Prostate gland (tissue), 2 donors: ENCODE measurements around the gene SPATS1. TPM values are rescaled to one million over a fixed set of nuclear protein-coding genes. Genes with fewer than 3 reads are reported as not detected.
A peak's percentile ranks its signal among the peaks of the same experiment; 100 is the strongest.

Experiments used
- DNase-seq: peaks from one replicate; pipeline ENCODE4 v3.0.0-alpha.2; 2019; ENCODE audit warnings: low spot score
- H3K27ac ChIP-seq, 2 donors: fragments of 200-600 bp; sonication (generic); 2 replicates each; pipeline ENCODE4 v1.5.1; 2017 to 2019
- H3K27me3 ChIP-seq: fragments of 200-600 bp; sonication (generic); replicated peaks from 2 replicates; pipeline ENCODE4 v1.5.1; 2019; ENCODE audit not compliant: insufficient read depth
- H3K36me3 ChIP-seq, 2 donors: fragments of 200-600 bp; sonication (generic); 1 replicate in 1 of 2; 2 replicates in 1 of 2; pipeline versions ENCODE4 v1.5.1 to v1.8.1; 2017 to 2019
- H3K4me1 ChIP-seq: fragments of 200-600 bp; sonication (generic); replicated peaks from 2 replicates; pipeline ENCODE4 v1.5.1; 2019
- H3K4me3 ChIP-seq, 2 donors: fragments of 200-600 bp; sonication (generic); 2 replicates each; pipeline ENCODE4 v1.5.1; 2017 to 2019
- H3K9me3 ChIP-seq: fragments of 200-600 bp; sonication (generic); 2 replicates; pipeline ENCODE4 v1.5.1; 2017
- CTCF ChIP-seq, 4 experiments: fragments of 200-600 bp in 2 of 4; fragments of 450-650 bp in 2 of 4; sonication (generic) in 2 of 4; IDR thresholded peaks; 1 replicate in 3 of 4; 2 replicates in 1 of 4; pipeline ENCODE4 v1.5.1; 2016 to 2019; ENCODE audit warnings: antibody characterized with exemption in 4 of 4, mild to moderate bottlenecking in 2 of 4, moderate library complexity in 2 of 4
- POLR2A ChIP-seq: fragments of 450-650 bp; IDR thresholded peaks from one replicate; pipeline ENCODE4 v1.6.1; 2016; ENCODE audit warnings: antibody characterized with exemption, mild to moderate bottlenecking
- POLR2AphosphoS5 ChIP-seq: sonication (generic); formaldehyde crosslinking; IDR thresholded peaks from one replicate; pipeline ENCODE4 v1.6.1; 2017; ENCODE audit warnings: antibody characterized with exemption
- WGBS: methylation state at CpG from one replicate; pipeline ENCODE4 v1.1.5; 2018; 5-methylcytosine and 5-hydroxymethylcytosine counted together
- intact Hi-C: fragments of 100-400 bp; cut with DNase I; formaldehyde crosslinking; loops from one replicate; pipeline ENCODE4 v1.14.2; 2022
- total RNA-seq, 2 donors: library from RNA; depleted of rRNA; stranded (reverse); fragments of >200 nt; gene quantifications; one replicate each; pipeline ENCODE4 v1.1.0, GENCODE V29; 2016

Gene SPATS1
- total RNA-seq, 2 donors from 2014 or later, result 2.0 TPM; not detected in 1

GRCh38 chr6:44301782-44302564, 40.5 kb upstream of the SPATS1 start:
- peaks cover 5 to 10% of the 10 kb centered on the region in 2 donors for H3K36me3 ChIP-seq

DNA sequence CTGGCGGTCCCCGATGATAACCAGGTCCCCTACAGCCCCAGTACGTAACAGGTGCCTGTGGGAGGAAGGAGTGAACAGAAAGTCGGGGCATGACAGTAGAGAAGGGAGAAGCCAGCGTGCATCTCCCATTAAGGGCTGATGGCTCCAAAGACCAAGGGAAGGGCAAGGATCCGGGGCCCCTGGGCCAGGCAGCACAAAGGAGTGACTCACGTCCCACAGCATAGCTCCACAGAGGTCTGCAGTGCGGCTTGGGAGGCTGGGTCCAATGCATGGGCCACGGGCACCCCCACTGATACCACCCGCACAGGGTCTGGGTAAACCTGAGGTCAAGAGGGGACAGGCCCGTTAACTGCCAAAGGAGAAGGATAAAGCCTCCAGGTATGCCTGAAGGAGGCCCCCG, 39.6 kb upstream of the SPATS1 start:
- H3K4me3 ChIP-seq, result no peak overlapping the region
- H3K4me1 ChIP-seq, result no peaks in the 10 kb centered on the region
- intact Hi-C loops, result no loop called here
- H3K27ac ChIP-seq, result no peak overlapping the region
- WGBS, result 95% methylated on average over 12 of the region's 12 CpGs
- DNase-seq, result no peak
- TF ChIP-seq CTCF (IDR thresholded peaks at IDR 0.05) (no peak), POLR2AphosphoS5 (no peak), POLR2A (no peak)
- H3K9me3 ChIP-seq, result no peaks in the 10 kb centered on the region
- no peaks in the 10 kb centered on the region for H3K27me3 ChIP-seq
- H3K36me3 ChIP-seq, result peaks cover 10 to 14% of the 10 kb centered on the region in 2 donors

More at GRCh38 chr6:44301782-44302564, 40.5 kb upstream of the SPATS1 start:
- Histone ChIP-seq H3K27me3 (peaks cover 2% of the 10 kb centered on the region), H3K9me3 (no peaks in the 10 kb centered on the region), H3K27ac (no peak overlapping the region), H3K4me3 (no peak overlapping the region), H3K4me1 (no peaks in the 10 kb centered on the region)
- 93% methylated on average over 14 of the region's 14 CpGs for WGBS
- no peak for DNase-seq
- TF ChIP-seq POLR2A (no peak), POLR2AphosphoS5 (no peak), CTCF (IDR thresholded peaks at IDR 0.05) (no peak)
- intact Hi-C loops, result no loop called here

DNA sequence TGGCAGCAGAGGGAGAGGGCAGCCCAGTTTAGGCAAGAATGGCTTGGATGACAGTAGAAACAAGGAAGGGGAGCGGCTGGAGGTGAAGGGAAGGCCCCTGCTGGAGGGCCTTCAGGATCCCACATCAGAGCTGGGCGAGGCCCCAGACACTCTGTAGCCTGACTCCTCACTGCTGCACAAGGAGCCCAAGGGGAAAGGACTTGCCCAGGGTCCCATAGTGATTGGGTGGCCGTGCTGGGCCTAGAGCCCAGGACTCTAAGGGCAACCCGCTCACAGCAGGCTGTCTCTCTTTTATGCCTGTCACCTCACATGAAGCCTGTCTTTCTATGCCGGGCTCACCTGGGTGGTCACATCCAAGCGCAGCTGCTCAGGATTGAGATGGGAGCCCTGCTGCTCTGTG, 38.6 kb upstream of the SPATS1 start:
- Histone ChIP-seq H3K27me3 (no peaks in the 10 kb centered on the region), H3K9me3 (no peaks in the 10 kb centered on the region), H3K36me3 (peaks cover 10 to 15% of the 10 kb centered on the region in 2 donors), H3K4me3 (no peak overlapping the region), H3K4me1 (no peaks in the 10 kb centered on the region), H3K27ac (no peak overlapping the region)
- intact Hi-C loops, result no loop called here
- TF ChIP-seq POLR2A (no peak), POLR2AphosphoS5 (no peak), CTCF (IDR thresholded peaks at IDR 0.05) (no peak)
- 98% methylated on average over 5 of the region's 6 CpGs for WGBS
- DNase-seq, result no peak

DNA sequence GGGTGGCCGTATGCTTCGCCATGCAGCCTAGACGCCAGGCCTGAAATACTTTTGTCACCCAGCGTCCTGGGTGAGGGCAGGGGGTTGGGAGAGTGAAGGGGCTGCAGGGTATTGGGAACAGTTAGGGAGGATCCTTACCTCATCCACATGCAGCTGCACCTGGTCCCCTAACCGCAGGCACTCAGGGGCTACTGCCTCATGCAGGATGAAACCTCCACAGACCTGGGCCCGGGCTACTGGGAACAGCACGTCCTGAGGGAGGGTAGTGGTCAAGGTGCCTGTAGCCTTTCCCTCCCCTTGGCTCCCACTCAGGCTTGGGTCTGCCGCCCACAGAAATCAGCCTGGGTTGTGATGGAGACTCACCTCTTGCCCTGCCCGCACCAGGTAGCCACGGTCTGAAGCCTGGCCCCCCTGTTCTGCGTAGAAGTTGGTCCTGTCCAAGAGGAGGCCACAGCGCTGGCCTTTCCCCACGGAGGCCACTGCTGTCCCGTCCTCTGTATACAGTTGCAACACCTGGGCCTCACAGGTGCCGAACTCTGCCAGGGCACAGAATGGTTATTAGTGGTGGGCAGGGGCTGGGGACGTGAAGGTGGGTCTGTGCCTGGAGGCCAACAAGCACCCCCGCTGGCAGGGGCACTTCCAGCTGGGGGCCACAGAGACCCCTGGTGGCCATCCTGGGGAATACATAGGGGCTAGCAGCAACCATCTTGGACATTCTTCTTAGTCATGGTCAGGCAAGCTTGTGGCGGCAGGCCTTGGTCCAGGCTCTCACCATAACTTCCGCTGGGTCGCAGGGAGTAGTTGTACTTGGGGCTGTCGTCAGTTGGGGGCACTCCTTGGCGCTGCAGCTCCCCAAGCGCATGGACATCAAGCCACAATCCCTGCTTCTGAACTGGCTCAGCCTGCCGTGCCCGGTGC, 37.9 kb upstream of the SPATS1 start:
- H3K36me3 ChIP-seq, result peaks cover 10 to 17% of the 10 kb centered on the region in 2 donors
- no peak overlapping the region for H3K4me3 ChIP-seq
- H3K27me3 ChIP-seq, result no peaks in the 10 kb centered on the region
- no peak for DNase-seq
- intact Hi-C loops, result loop anchor here (5.0 kb wide), 1 partner anchor 37 kb away; the partner anchor contains the start of gene NFKBIE
- 82% methylated on average over 23 of the region's 25 CpGs for WGBS
- H3K27ac ChIP-seq, result no peak overlapping the region
- TF ChIP-seq POLR2AphosphoS5, result no peak
- peak; percentile 42 to 66 (median 48) for TF ChIP-seq CTCF (IDR thresholded peaks at IDR 0.05)
- H3K9me3 ChIP-seq, result no peaks in the 10 kb centered on the region
- no peaks in the 10 kb centered on the region for H3K4me1 ChIP-seq
